NOMO-1 (cell line): ENCODE measurements around the gene TLE6.
"Not testable (repeated sequence)": the region's sequence is repeated elsewhere in the genome, so short reads cannot be mapped to it uniquely, and the experiment has no call there.

Experiments used
- DNase-seq, 2 experiments: peaks; one replicate each; lab custom pipeline; 2025; ENCODE audit not compliant: unreplicated experiment in 2 of 2; lab: John Stamatoyannopoulos, UW

The TLE6 gene

GRCh38 chr19:2973229-2973628, 4.1 kb upstream of the TLE6 start:
- DNase-seq = no peak

GRCh38 chr19:2974342-2975041, 2.9 kb upstream of the TLE6 start:
- DNase-seq = no peak

- DNase-seq = no peak
These were observed 759 bp upstream of the TLE6 start for GRCh38 chr19:2976609-2977000.

GRCh38 chr19:2977746-2978138, 378 bp downstream of the TLE6 start:
- no peak for DNase-seq

GRCh38 chr19:2978166-2978767, 903 bp downstream of the TLE6 start:
- no peak for DNase-seq

GRCh38 chr19:2978772-2979171, 1.4 kb downstream of the TLE6 start:
- DNase-seq = no peak

- DNase-seq = no peak
These were observed 4.5 kb downstream of the TLE6 start for GRCh38 chr19:2981898-2982297.

GRCh38 chr19:2982561-2982960, 5.2 kb downstream of the TLE6 start:
- no peak for DNase-seq

- DNase-seq = no peak
These were observed 5.6 kb downstream of the TLE6 start for GRCh38 chr19:2982983-2983350.

GRCh38 chr19:2983351-2984214, 6.2 kb downstream of the TLE6 start:
- no peak for DNase-seq

- no peak for DNase-seq
These were observed 6.8 kb downstream of the TLE6 start for GRCh38 chr19:2984215-2984528.

GRCh38 chr19:2986951-2987524, 9.7 kb downstream of the TLE6 start:
- no peak for DNase-seq

GRCh38 chr19:2987797-2988196, 10.4 kb downstream of the TLE6 start:
- no peak for DNase-seq

GRCh38 chr19:2988568-2988967, 11.2 kb downstream of the TLE6 start:
- no peak for DNase-seq

- no peak for DNase-seq
These were observed 12.0 kb downstream of the TLE6 start for GRCh38 chr19:2989236-2989946.

- DNase-seq = not testable (repeated sequence)
These were observed 15.0 kb downstream of the TLE6 start for GRCh38 chr19:2992333-2992732.

- no peak for DNase-seq
These were observed 15.6 kb downstream of the TLE6 start for GRCh38 chr19:2992958-2993357.

GRCh38 chr19:2993579-2993978, 16.2 kb downstream of the TLE6 start:
- no peak for DNase-seq

GRCh38 chr19:2994588-2995131, 17.3 kb downstream of the TLE6 start:
- DNase-seq = no peak

- no peak for DNase-seq
These were observed 20.4 kb downstream of the TLE6 start for GRCh38 chr19:2997720-2998119.

GRCh38 chr19:2998642-2999041, 21.3 kb downstream of the TLE6 start:
- DNase-seq = no peak
